Stimulated activated CD4-positive, alpha-beta T cell treated with anti-CD3 and anti-CD28 coated beads, Interleukin-4, amount 100 ng/mL, for 24 hours (primary cell): ENCODE results near the gene TWF2.

ENCODE experiments used
- DNase-seq: peaks from one replicate; pipeline ENCODE4 v3.0.0-alpha.2; 2020

Gene TWF2

GRCh38 chr3:52221563-52222318 lies 17.2 kb downstream of the TWF2 start:
- DNase-seq = peak; percentile 54

GRCh38 chr3:52221141-52221562 lies 17.8 kb downstream of the TWF2 start:
- DNase-seq = no peak

- DNase-seq = peak; percentile 91
These were observed 18.5 kb downstream of the TWF2 start for GRCh38 chr3:52220380-52221026.

GRCh38 chr3:52218937-52219650 lies 19.9 kb downstream of the TWF2 start:
- no peak for DNase-seq

GRCh38 chr3:52218454-52218853 lies 20.5 kb downstream of the TWF2 start:
- DNase-seq = no peak

- DNase-seq = no peak
These were observed 20.9 kb downstream of the TWF2 start for GRCh38 chr3:52218026-52218425.

GRCh38 chr3:52217409-52217805 lies 21.6 kb downstream of the TWF2 start:
- DNase-seq = no peak

GRCh38 chr3:52216585-52217408 lies 22.2 kb downstream of the TWF2 start:
- DNase-seq = peak; percentile 57

- DNase-seq = no peak
These were observed 23.6 kb downstream of the TWF2 start for GRCh38 chr3:52215351-52215750.

- DNase-seq = no peak
These were observed 25.1 kb downstream of the TWF2 start for GRCh38 chr3:52213901-52214300.

GRCh38 chr3:52213005-52213404 lies 26.0 kb downstream of the TWF2 start:
- no peak for DNase-seq

- no peak for DNase-seq
These were observed 27.6 kb downstream of the TWF2 start for GRCh38 chr3:52211268-52211891.

GRCh38 chr3:52210550-52211046 lies 28.4 kb downstream of the TWF2 start:
- no peak for DNase-seq

GRCh38 chr3:52210037-52210436 lies 28.9 kb downstream of the TWF2 start:
- DNase-seq = no peak

GRCh38 chr3:52208556-52208955 lies 30.4 kb downstream of the TWF2 start:
- DNase-seq = no peak

- DNase-seq = no peak
These were observed 33.1 kb downstream of the TWF2 start for GRCh38 chr3:52205727-52206372.

GRCh38 chr3:52204337-52205073 lies 34.5 kb downstream of the TWF2 start:
- no peak for DNase-seq

GRCh38 chr3:52203701-52204100 lies 35.3 kb downstream of the TWF2 start:
- DNase-seq = no peak

GRCh38 chr3:52202384-52203077 lies 36.4 kb downstream of the TWF2 start:
- DNase-seq = no peak

- DNase-seq = no peak
These were observed 37.8 kb downstream of the TWF2 start for GRCh38 chr3:52200981-52201679.
